SHP77 (cell line): ENCODE measurements around the gene SPO11.

ENCODE experiments used
- DNase-seq, 2 experiments: peaks; one replicate each; lab custom pipeline; 2025; lab: John Stamatoyannopoulos, UW

SPO11 gene

DNA sequence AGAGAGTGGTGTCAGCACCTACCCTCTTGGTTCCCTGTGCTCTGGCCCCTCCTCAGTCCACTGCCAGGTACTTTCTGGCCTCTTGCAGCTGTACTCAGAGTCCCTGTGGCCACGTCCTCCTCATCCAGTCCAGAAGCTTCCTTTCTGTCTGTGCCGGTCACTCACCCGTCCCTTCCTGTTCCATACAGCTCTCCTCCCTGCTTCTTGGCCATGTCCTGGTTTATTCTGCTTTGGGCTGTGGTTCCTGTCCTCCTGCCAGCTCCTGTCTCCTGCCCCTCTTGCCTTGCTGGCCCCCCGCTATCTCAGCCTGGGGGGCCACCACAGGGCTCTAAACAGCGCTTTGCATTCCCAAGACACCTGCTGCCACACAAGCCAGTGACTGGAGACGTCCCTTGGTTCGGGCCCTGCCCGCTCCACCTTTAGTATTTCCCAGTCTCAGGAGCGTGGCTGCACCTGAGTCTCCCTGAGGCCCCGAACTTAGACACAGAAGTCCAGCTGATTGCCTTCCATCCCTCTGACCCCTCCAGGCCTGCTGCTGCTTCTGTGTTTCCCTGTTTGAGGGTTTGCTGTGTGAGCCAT is 46.1 kb downstream of the SPO11 start:
- DNase-seq = no peak

DNA sequence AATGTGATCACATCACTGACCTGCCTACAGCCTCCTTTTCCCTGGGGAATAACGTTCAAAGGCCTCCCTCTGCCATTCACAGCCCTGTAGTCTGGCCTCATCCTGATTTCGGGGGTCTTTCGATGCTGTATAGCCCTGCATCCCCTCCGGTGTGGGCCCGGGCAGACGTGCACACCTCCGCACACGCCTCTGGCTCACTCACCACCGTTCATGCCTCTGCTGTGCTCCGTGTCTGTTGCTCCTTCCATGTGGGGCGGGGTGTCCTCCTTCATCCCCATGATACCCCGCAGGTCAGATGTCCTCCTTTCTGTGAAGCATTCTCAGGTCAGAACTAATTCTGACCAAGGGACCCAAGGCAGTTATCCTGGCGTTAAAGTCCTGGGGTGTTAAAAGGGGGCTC is 47.7 kb downstream of the SPO11 start:
- no peak for DNase-seq

DNA sequence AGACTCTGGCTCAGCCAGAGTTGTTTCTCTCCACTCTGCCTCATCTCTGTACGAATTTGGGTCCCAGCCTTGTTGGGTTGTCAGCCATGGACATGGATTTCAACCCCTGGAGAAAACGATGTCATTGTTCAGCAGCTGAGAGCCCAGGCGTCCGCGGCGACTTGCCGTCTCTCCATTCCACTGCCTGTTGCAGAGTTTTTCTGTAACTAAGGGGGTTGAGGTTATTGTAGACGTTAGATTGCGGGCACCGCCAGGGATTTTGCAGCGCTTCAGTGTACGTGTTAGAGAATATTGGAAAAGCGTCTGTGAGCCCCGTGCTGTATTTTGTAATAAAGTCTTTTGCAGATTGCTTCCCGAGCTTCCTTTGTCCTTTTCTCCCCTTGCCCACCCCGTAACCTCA is 48.5 kb downstream of the SPO11 start:
- DNase-seq = no peak

DNA sequence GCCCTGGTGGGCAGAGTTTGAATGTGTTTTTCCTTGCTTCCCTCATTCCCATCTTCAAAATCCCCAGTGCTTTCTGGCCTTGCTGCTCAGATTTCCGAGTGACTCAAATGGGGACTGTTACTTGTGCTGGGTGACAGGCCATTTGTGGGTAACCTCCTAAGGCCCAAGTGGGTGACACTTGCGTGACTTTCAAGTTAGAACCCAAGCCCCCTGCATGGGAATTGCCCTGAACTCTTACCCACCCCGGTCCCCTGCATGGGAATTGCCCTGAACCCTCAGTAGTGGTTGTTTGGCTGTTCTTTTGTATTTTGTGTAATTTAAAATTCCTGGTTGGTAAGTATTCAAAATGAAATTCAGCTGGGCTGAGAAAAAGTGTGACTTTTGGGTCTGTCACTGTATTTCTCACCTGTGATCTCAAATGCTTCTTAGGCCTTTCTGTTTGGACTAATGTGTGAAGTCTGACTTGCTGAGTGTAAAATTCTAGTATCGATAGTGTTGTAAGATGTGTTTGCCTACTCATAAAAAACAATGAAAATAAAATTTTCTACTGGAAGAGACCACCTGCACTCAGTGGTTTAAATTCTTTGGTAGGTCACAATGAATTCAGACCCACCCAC is 49.2 kb downstream of the SPO11 start:
- DNase-seq = no peak

DNA sequence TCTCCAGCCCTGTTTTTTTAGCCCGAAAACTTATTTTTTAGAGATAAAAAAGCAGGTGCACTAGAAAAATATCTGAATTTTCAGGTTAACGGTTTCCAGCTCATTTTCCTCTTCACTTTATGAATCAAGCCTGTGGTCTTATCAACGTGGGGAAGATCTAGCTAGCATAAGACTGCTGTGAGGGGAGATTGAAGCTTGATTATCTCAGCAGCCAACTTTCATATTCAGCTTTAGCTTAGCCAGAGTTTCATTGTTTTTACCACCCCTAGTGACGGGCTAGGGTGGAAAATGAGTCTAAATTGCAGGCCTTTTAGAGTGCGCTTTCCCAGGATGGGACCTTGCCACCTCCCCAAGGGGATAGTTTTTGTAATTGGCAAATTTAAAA is 49.7 kb downstream of the SPO11 start:
- no peak for DNase-seq

DNA sequence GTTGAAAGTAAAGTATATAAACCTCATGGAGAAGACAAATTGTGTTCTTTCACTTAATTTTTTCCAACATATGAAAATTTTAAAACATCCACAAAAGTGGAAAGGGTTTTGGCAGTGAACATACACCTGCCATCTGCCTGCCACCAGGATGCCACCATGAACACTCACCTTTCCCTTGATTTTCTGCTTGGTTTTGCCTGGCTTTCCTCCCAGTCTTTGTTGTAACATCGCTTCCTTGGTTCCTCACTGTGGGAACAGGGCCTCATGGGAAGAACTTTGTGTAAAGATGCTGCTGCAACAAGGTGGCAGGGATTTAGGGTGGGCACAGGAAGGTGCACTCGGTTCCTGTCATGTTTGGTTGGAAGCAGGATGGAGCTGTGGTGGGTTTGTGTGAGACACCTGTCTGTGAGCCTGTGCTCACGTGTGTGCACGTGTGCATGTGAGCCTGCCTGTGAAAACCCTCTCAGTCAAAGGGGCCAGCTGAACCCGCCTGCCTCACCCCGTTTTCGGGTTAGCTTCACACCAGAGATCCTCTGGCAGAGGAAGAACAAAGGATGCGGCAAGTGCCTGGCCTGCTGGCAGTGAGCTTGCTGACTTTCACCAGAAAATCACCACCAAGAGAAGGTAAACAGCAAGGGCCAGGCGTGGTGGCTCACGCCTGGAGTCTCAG is 50.6 kb downstream of the SPO11 start:
- DNase-seq = no peak

DNA sequence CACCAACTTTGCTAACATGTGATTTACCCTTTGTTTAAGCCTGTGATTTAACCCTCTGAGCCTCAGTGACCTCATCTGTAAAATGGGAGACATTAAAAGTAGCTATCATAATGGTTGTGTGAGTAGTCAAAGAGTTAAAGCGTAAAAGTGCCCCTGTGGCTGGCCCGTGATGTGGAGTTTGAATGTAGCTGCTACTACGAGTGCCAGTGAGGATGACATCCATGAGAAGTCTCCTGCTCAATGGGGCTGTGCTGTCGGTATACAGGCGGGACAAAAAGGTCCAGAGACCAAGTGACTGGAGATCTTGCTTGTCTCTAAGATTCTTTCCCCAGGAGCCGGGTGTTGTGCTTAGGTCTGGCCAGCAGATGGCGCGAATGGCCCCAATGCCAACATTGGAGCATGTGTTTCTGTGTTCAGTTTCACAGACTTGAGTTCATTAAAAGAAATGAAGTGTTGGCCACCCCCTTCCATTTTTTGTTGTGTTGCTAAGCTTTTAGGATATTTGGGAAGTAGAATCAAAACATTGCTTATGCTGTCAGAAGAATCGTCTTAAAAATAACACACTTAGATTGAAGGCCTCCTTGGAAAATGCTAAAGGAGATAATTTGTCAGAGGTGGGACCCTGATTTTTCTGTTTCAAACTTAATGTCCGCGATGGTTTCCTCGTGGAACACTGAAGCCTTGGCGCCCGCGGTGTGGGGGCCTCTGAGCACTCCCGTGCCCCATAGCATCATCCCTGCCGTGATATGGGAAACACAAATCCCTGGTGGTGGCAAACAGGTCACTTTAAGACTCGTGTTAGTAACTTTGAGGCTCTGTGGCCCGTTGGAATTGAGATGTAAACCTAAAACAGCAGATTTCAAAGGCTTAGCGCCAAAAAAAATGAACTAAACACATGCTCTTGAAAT is 52.2 kb downstream of the SPO11 start:
- peak; percentile 62 to 76 for DNase-seq

DNA sequence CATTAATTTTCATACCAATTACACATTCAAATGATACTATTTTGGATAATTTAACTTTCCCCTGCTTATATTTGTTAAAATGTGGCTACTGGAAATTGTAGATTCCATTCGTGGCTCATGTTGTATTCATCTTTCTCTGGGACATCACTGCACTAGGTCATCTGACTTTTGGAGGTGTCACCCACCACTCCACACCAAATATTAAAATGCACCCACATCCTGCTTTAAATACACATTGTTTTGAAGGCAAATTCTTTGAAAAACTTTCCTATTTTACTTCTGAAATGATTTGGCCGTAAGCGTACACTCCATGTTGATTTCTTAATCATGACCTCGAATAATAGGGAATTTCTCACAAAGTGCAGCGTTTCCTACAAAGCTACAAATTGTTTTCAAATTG is 52.9 kb downstream of the SPO11 start:
- DNase-seq = no peak

DNA sequence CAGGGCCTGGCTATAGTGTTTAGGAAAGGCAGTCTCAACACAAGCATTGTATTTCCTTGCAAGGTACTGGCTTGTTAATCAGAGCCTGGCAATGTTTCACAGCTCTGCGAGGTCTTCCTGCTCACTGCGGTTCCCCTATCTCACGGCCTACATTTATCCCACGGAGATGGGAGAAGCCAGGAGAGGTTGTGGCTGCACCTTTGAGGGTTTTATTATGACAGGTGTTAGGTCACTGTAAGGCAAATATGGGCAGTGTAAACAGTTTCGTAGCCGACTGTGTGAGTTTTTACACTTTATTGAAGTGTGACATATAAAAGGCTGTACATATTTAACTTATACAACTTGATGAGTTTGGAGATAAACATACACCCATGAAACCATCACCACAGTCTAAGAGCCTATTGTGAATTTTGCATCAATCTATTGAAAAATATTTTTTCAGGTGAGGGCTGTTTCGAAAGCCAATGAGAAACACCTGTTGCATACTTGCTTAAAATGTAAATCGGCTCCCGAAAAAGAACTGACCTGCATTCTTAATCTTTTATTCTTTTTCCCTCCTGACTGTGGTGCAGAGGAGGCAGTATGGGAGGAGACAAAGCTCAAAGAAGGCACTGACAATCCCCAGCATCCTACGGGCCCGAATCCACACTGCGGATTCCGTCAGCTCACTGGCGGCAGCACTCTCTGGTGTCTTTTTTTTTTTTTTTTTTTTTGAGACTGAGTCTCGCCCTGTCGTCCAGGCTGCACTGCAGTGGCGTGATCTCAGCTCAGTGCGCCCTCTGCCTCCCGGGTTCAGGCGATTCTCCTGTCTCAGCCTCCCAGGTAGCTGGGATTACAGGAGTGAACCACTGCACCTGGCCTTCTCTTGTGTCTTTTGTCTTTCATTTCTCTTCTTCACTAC is 54.1 kb downstream of the SPO11 start:
- DNase-seq = peak; percentile 59 to 66

DNA sequence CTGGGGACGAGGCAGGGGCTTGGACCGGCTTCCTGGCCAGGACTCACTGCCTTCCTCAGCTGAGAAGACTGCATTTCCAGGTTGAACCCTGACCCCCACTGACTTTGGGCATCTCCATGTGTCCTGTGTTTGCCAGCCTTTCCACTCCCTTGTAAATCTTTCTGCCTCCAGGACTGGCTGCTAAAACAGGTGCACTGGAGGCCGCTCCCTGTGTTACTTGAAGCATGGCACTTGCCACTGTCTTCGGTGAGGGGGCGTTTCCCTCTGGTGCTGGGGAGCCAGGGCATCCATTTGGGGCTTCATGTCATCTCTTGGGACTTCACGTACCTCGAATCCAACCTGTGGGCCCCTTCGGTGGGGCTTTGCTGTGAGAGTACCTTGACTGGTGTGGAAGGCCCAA is 54.9 kb downstream of the SPO11 start:
- DNase-seq = no peak

DNA sequence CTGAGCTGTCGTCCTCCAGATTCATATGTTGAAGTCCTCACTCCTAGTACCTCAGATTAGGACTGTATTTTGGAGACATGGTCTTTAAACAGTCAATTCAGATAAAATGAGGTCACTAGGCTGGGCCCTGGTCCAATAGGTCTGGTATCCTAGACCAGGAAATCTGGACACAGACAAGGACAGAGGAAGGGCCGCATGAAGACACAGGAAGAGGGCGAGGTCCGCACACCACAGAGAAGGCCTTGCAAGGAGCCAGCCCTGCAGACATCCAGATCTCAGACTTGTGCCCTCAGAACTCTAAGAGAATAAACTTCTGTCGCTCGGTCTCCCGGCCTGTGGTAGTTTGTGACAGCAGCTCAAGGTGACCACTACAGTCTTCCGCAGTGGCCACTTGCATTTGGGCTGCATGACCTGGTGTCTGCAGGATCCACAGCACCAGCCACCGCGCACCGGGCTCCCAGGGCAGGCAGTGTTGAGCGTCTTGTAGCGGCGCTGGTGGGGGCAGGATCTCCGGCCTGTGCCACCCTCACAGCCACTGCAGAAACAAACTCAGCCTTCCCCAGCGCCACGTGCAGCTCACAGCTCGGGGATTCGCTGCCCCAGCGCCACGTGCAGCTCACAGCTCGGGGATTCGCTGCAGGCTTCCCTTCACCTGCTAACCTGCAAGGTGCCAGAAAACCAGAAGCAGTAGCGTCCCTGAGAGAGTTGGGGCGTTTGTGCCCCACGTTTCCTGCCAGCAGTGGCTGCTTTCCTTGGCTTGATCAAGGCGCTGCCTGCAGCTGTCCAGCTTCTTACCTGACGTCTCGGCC is 55.6 kb downstream of the SPO11 start:
- DNase-seq = no peak

DNA sequence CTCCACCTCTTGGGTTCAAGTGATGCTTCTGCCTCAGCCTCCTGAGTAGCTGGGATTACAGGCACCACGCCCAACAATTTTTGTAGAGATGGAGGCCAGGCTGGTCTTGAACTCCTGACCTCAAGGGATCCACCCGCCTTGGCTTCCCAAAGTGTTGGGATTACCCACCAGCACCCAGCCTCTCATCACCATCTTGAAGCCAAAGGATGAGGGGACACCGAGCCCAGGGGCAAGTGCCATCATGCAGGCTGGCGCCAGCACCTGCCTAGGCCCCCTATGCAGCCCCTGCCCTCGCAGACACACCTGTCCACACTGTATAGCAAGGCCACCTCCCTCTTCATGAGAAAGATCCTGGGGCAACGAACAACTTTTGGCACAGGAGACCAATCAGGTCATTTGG is 56.3 kb downstream of the SPO11 start:
- DNase-seq = no peak

DNA sequence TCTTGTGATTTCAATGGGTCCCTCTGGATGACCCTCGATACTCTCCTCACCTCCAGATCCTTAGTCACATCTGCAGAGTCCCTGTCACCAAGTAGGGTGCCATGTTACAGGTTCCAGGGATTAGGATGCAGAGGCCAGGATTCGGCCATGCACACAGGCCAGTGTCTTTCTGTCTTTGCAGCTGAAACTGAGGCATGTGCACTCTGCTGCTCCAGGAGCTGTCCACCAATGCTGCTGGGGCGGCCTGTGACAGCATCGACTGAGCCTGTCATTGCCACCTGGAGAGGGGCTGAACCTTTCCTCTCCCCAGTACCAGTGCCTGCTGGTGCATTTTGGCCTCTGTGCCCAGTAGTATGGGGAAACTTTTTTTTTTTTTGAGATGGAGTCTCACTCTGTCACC is 57.2 kb downstream of the SPO11 start:
- no peak for DNase-seq

DNA sequence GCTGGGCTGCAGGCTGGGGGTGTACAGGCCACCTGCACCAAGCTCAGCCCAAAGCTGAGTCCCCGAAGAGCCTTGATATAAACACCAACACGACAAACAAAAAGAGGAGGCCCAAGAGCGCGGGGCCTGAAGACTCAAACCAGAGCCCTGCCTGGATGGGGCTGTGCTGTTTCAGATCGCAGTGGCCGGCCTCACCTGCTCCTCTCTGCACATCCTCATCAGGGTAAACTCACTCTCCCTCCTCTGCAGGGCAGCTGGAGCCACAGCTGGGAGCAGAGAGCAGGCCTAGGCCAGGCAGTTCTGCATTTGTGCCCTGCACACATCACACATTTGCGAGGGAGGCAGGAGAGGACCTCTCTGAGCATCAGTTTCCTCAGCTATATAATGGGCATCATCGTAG is 57.9 kb downstream of the SPO11 start:
- DNase-seq = no peak

DNA sequence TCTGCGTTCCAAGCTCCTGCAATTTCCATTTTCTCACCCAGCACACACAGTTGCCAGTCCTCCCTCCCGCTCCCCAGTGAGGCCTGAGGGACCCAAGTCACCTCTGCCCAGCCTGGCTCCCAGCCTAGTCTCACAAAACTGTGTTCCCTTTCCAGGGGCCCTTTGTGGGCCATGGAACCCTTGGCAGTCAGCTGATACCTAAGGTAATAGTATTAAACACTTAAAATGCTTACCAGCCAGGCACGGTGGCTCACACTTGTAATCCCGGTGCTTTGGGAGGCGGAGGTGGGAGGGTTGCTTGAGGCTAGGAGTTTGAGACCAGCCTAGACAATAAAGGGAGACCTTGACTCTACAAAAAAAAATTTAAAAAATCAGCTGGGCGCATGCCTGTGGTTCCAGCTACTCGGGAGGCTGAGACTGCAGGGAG is 58.4 kb downstream of the SPO11 start:
- no peak for DNase-seq

DNA sequence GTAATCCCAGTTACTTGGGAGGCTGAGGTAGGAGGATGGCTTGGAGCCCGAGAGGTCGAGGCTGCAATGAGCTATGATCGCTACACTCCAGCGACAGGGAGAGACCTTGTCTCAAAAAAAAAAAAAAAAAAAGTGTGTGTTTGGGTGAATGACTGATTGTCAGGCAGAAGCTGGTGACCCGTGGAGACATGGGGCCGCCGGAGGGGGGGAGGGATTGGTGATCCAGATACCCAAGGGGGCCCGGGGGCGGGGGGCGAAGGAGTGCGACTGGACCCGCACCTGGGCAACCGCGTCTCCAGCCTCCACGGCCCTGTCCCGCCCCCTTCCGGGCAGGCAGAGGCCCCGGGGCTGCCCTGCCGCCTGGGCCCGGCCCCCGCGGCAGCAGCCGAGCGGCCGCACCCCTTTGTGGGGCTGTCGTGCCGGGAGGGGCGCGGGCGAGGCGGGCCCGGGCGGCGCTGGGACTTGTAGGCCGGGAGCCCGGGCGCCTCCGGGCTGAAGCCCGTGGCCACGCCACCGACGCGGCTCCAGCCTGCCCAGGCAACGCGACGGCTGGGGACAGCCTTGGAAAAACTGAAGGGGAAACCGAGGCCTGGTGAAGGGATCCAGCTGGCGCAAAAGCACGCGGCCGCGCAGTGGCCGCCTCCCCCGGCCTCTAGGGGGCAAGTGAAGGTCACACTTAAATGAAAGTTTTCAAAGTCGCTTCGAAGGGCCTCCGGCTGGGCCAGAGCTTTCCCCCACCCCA is 59.5 kb downstream of the SPO11 start:
- no peak for DNase-seq

DNA sequence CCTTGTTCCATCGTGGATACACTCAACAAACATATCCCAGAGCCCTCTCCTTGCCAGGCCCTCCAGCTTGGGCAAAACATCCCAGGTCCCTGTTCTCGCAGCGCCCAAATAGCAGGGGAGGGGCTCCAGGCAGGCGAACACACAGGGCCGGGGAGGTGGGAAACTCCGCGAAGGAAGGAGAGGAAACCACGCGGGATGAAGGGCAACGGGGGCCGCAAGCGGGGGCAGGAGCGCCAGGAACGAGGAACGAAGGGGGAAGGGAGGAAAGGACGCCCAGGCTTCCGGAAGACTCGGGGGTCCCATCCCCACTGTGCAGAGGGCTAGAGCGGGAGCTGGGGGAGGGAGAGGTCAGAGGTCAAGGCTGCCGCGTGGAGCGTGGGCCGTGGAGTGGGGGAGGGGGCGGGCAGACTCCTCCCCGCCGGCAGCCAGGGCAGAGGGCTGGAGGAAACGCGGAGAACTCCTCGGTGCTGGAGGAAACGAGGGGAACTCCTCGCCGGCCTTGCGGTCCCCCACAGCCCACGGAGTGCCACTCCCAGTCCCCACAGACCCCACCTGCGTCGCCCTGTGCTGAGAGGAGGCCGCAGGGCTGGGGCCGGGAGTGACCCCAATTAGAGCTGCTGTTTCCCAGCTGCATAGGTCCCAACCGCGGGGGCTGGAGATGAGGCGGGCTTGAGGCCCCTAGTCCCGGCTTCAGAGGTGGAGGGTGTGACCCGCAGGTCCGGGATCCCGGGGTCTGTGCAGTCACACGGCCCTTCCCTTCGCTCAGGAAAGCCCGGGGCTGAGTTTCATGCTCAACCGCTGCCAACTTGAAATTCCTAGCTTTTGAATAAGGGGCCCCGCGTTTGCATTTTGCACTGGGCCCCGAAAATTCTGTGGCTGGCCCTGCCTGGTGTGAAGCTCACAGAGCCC is 60.3 kb downstream of the SPO11 start:
- DNase-seq = no peak

DNA sequence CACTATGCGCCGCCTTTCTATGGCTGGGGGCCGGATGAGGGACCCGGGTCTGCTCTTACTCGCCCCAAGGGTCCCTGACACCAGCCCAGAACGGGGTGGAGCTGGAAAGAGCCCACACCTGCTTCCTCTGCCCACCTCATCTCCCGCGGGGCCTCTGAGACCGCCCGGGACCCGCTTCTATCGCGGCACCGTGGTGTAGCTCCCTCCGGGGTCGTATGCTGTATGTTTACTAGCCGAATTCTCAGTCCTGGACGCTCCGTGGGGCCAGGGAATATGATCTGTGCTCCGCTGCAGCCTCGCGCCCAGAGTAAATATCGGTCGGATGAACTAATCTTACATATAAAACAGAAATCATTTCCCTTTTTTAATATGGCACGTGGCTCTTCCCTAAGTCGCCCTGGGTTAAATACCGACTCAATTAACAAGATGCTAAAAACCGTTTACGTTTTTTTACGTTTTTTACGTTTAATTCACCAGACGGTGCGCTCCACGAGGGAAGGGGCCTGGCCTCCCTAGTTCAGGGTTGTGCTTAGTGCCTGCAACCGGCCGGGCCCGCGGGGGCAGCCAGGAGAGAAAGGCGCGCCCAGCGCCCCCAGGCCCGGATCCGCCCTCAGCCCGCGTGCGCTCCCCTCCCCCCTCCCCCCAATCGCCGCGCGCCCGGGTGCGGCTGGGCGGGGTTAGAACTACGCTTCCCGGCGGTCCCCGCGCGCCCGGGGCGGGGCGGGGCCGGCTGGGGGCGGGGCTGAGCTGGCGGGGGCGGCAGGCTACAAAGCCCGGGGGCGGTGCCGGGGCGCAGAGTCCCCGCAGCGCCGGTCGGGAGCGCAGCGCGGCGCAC is 61.2 kb downstream of the SPO11 start, which contains the start of gene RBM38:
TSS of gene RBM38 (plus strand) at position 793 of the 835 bp plus-strand sequence. CDS start 186 bp downstream, outside the sequence.
- peak; percentile 79 to 82 for DNase-seq
